ENCODE results near the gene CARD19. TPM values are rescaled to one million over a fixed set of nuclear protein-coding genes. Genes with fewer than 3 reads are reported as not detected.
A peak's percentile ranks its signal among the peaks of the same experiment; 100 is the strongest.
"Not testable (repeated sequence)": the region's sequence is repeated elsewhere in the genome, so short reads cannot be mapped to it uniquely, and the experiment has no call there.

CARD19 gene
- total RNA-seq, 1 donor from 2014 or later: 27.1 TPM

- intact Hi-C loops (cut with DNase I): loop anchor here (2.0 to 5.0 kb wide), 2 partner anchors 37 to 357 kb away; partner anchors contain the start of genes FAM120AOS and NINJ1
- peak; percentile 91 for ATAC-seq
- DNase-seq (ENCODE audit: missing footprints): peak; percentile 100
These were observed 549 bp upstream of the CARD19 start for GRCh38 chr9:93095205-93096130.

- intact Hi-C loops (cut with DNase I): loop anchor here (2.0 to 5.0 kb wide), 2 partner anchors 35 to 356 kb away; partner anchors contain the start of genes FAM120AOS and NINJ1
- DNase-seq (ENCODE audit: missing footprints) (peak; percentile 60), ATAC-seq (no peak)
These were observed 880 bp downstream of the CARD19 start for GRCh38 chr9:93096811-93097382.

GRCh38 chr9:93097511-93098201 is 1.6 kb downstream of the CARD19 start:
- DNase-seq (ENCODE audit: missing footprints) (peak; percentile 63), ATAC-seq (no peak)
- intact Hi-C loops (cut with DNase I): loop anchor here (2.0 to 5.0 kb wide), 2 partner anchors 35 to 355 kb away; partner anchors contain the start of genes FAM120AOS and NINJ1

- DNase-seq (ENCODE audit: missing footprints) (peak; percentile 93), ATAC-seq (peak; percentile 24)
- intact Hi-C loops (cut with DNase I): loop anchor here (5.0 kb wide), 1 partner anchor 34 kb away; the partner anchor contains the start of gene NINJ1
These were observed 2.4 kb downstream of the CARD19 start for GRCh38 chr9:93098236-93098946.

GRCh38 chr9:93099551-93100275 is 3.7 kb downstream of the CARD19 start:
- DNase-seq (ENCODE audit: missing footprints): no peak
- intact Hi-C loops (cut with DNase I): loop anchor here (5.0 kb wide), 1 partner anchor 33 kb away; the partner anchor contains the start of gene NINJ1
- no peak for ATAC-seq

- ATAC-seq: no peak
- DNase-seq (ENCODE audit: missing footprints): no peak
- intact Hi-C loops (cut with DNase I): no loop called here
These were observed 4.2 kb downstream of the CARD19 start for GRCh38 chr9:93100276-93100636.

- peak; percentile 20 for DNase-seq (ENCODE audit: missing footprints)
- intact Hi-C loops (cut with DNase I); ATAC-seq: not testable (repeated sequence)
These were observed 5.1 kb downstream of the CARD19 start for GRCh38 chr9:93101086-93101485.

GRCh38 chr9:93105620-93106019 is 9.6 kb downstream of the CARD19 start:
- intact Hi-C loops (cut with DNase I): no loop called here
- DNase-seq (ENCODE audit: missing footprints) (no peak), ATAC-seq (no peak)

- ATAC-seq: no peak
- DNase-seq (ENCODE audit: missing footprints): peak; percentile 57
- intact Hi-C loops (cut with DNase I): no loop called here
These were observed 11.3 kb downstream of the CARD19 start for GRCh38 chr9:93107151-93107824.

- intact Hi-C loops (cut with DNase I): no loop called here
These were observed 11.8 kb downstream of the CARD19 start for GRCh38 chr9:93107825-93108161.

GRCh38 chr9:93108291-93109041 is 12.4 kb downstream of the CARD19 start:
- ATAC-seq (no peak), DNase-seq (ENCODE audit: missing footprints) (peak; percentile 55)
- intact Hi-C loops (cut with DNase I): no loop called here

More at GRCh38 chr9:93107825-93108161, 11.8 kb downstream of the CARD19 start:
- DNase-seq (ENCODE audit: missing footprints) (no peak), ATAC-seq (no peak)

GRCh38 chr9:93110311-93110855 is 14.4 kb downstream of the CARD19 start:
- ATAC-seq (no peak), DNase-seq (ENCODE audit: missing footprints) (peak; percentile 50)
- intact Hi-C loops (cut with DNase I): loop anchor here (2.0 kb wide), 1 partner anchor 22 kb away; no protein-coding TSS in a partner anchor

- peak; percentile 46 for DNase-seq (ENCODE audit: missing footprints)
These were observed 15.0 kb downstream of the CARD19 start for GRCh38 chr9:93111001-93111370.

GRCh38 chr9:93111371-93112115 is 15.5 kb downstream of the CARD19 start:
- DNase-seq (ENCODE audit: missing footprints) (peak; percentile 78), ATAC-seq (no peak)
- intact Hi-C loops (cut with DNase I): loop anchor here (2.0 kb wide), 1 partner anchor 21 kb away; no protein-coding TSS in a partner anchor

More at GRCh38 chr9:93111001-93111370, 15.0 kb downstream of the CARD19 start:
- no peak for ATAC-seq
- intact Hi-C loops (cut with DNase I): loop anchor here (2.0 kb wide), 1 partner anchor 22 kb away; no protein-coding TSS in a partner anchor

GRCh38 chr9:93112116-93112863 is 16.3 kb downstream of the CARD19 start:
- intact Hi-C loops (cut with DNase I): no loop called here
- ATAC-seq (no peak), DNase-seq (ENCODE audit: missing footprints) (peak; percentile 70)
